ENCODE data around the gene ATP13A4. TPM values are rescaled to one million over a fixed set of nuclear protein-coding genes. Genes with fewer than 3 reads are reported as not detected.

ATP13A4 gene
- total RNA-seq, 2 donors from 2014 or later, result 4.4 to 6.1 TPM

- ATAC-seq (no peak), DNase-seq (ENCODE audit: low spot score in 2 of 2) (no peak)
- H3K27ac Mint-ChIP-seq, result peak overlapping the region in 1 of 2 donors; percentile 10
- no peaks in the 10 kb centered on the region for H3K9me3 Mint-ChIP-seq
- H3K36me3 Mint-ChIP-seq, result no peaks in the 10 kb centered on the region
These were observed 44.5 kb downstream of the ATP13A4 start for GRCh38 chr3:193510154-193510553.

GRCh38 chr3:193509103-193509965 lies 45.4 kb downstream of the ATP13A4 start:
- no peaks in the 10 kb centered on the region for H3K36me3 Mint-ChIP-seq
- H3K27ac Mint-ChIP-seq, result peak overlapping the region in 1 of 2 donors; percentile 10
- ATAC-seq (no peak), DNase-seq (ENCODE audit: low spot score in 2 of 2) (no peak)
- H3K9me3 Mint-ChIP-seq, result no peaks in the 10 kb centered on the region

GRCh38 chr3:193508108-193508507 lies 46.6 kb downstream of the ATP13A4 start:
- Mint-ChIP-seq H3K9me3 (no peaks in the 10 kb centered on the region), H3K36me3 (no peaks in the 10 kb centered on the region), H3K27ac (no peak overlapping the region)
- ATAC-seq (no peak), DNase-seq (ENCODE audit: low spot score in 2 of 2) (no peak)

DNA sequence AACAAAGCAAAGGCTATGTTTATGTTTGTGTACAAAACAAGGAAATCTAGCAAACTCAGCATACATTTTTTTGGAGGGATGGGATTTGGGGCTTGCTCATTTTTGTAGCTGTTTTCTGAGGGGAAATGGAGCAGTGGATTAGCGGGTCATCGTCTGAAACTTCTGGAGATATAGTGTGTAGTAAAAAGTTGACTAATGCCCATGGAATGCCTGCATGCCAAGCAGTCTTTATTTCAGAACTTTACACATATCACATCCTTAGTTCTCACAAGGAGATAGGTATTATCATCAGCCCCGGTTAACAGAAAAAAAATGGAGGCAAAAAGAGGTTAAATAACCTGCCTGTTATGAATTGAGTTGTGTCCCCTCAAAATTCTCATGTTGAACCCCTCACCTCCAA lies 47.1 kb downstream of the ATP13A4 start:
- DNase-seq (ENCODE audit: low spot score in 2 of 2), result no peak
- H3K27ac Mint-ChIP-seq, result no peak overlapping the region
- no peaks in the 10 kb centered on the region for H3K9me3 Mint-ChIP-seq

DNA sequence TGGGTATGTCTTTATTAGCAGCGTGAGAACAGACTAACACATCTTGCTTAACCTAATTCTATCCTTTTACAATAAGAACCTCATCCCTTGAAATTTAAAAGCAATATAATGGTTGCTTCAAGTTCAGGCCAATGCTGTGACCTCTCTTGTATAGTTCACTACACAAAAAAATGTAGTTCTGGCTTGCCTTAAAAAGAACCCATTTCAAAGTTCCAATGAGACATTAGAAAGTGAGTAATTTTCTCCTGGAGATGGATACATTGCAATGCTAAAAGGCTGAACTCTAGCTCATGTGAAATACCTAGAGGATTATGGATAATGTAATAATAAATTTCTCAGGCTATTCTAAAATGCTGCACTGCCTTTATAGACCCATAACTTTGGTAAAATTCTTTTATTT lies 47.8 kb downstream of the ATP13A4 start:
- DNase-seq (ENCODE audit: low spot score in 2 of 2) (no peak), ATAC-seq (no peak)
- no peak overlapping the region for H3K27ac Mint-ChIP-seq
- H3K9me3 Mint-ChIP-seq, result no peaks in the 10 kb centered on the region
- H3K36me3 Mint-ChIP-seq, result no peaks in the 10 kb centered on the region

More for the DNA sequence above, 47.1 kb downstream of the ATP13A4 start:
- H3K36me3 Mint-ChIP-seq, result no peaks in the 10 kb centered on the region
- ATAC-seq, result no peak

DNA sequence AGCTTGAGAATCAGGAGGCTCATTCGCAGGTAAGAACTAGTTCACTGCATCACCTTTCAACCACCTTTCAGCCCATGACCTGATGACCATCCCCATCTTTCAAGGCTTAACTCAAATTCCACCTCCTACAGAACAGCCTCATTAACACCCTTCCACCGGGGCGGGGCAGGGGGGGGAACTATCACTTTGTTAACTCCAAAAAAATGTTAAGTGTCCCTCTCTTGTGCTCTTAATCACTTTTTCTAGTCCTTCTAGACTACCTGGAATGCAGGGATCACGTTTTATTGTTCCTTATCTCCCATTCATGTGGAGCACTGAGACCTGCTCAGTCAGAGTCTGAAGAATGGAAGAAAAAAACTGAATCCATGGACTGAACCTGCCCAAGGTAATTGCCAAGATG lies 51.8 kb downstream of the ATP13A4 start:
- no peak for DNase-seq (ENCODE audit: low spot score in 2 of 2)
- ATAC-seq, result no peak
- H3K36me3 Mint-ChIP-seq, result no peaks in the 10 kb centered on the region
- no peak overlapping the region for H3K27ac Mint-ChIP-seq
- no peaks in the 10 kb centered on the region for H3K9me3 Mint-ChIP-seq

DNA sequence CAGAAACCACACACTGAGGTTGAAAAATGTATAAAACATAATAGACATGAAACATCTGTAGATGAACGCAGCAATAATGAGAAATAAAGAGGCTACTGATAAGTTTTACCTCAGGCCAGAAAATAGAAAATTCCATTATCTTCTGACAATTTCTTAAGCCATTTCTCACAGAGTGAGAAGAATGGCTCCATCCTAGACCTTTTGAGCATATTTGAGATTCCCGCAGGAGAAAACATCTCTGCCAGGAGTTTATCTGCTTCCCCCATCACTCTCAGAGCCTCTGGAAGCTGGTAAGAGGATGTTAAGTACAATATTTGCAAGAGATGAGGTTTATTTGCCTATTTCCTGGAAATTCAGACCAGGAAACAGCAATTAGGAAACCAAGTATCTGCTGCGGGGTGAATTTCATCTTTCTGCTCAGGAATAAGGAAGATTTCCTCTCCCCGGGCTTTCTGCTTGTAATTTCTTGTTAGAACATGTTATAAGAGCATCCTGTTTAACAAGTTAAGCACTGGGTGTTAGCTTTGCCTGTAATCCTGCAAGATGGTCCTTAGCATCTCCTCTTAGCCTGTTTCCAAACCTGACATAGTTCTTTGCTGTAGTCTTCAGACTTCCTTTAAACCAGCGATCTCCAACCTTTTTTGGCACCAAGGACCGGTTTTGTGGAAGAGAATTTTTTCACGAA lies 54.8 kb downstream of the ATP13A4 start:
- ATAC-seq (no peak), DNase-seq (ENCODE audit: low spot score in 2 of 2) (no peak)
- no peaks in the 10 kb centered on the region for H3K36me3 Mint-ChIP-seq
- H3K9me3 Mint-ChIP-seq, result no peaks in the 10 kb centered on the region
- no peak overlapping the region for H3K27ac Mint-ChIP-seq

- H3K27ac Mint-ChIP-seq, result no peak overlapping the region
- ATAC-seq (no peak), DNase-seq (ENCODE audit: low spot score in 2 of 2) (no peak)
- no peaks in the 10 kb centered on the region for H3K36me3 Mint-ChIP-seq
- no peaks in the 10 kb centered on the region for H3K9me3 Mint-ChIP-seq
These were observed 55.4 kb downstream of the ATP13A4 start for GRCh38 chr3:193499136-193499770.

- Mint-ChIP-seq H3K36me3 (no peaks in the 10 kb centered on the region), H3K27ac (no peak overlapping the region), H3K9me3 (no peaks in the 10 kb centered on the region)
- no peak for ATAC-seq
- no peak for DNase-seq (ENCODE audit: low spot score in 2 of 2)
These were observed 56.5 kb downstream of the ATP13A4 start for GRCh38 chr3:193498215-193498614.

- Mint-ChIP-seq H3K9me3 (no peaks in the 10 kb centered on the region), H3K36me3 (no peaks in the 10 kb centered on the region), H3K27ac (no peak overlapping the region)
- ATAC-seq (no peak), DNase-seq (ENCODE audit: low spot score in 2 of 2) (no peak)
These were observed 58.0 kb downstream of the ATP13A4 start for GRCh38 chr3:193496658-193497057.

GRCh38 chr3:193491026-193491425 lies 63.7 kb downstream of the ATP13A4 start:
- no peak for ATAC-seq
- Mint-ChIP-seq H3K36me3 (no peaks in the 10 kb centered on the region), H3K27ac (no peak overlapping the region), H3K9me3 (no peaks in the 10 kb centered on the region)
- DNase-seq (ENCODE audit: low spot score in 2 of 2), result no peak

- DNase-seq (ENCODE audit: low spot score in 2 of 2) (no peak), ATAC-seq (no peak)
- H3K36me3 Mint-ChIP-seq, result no peaks in the 10 kb centered on the region
These were observed 64.1 kb downstream of the ATP13A4 start for GRCh38 chr3:193490580-193490979.

DNA sequence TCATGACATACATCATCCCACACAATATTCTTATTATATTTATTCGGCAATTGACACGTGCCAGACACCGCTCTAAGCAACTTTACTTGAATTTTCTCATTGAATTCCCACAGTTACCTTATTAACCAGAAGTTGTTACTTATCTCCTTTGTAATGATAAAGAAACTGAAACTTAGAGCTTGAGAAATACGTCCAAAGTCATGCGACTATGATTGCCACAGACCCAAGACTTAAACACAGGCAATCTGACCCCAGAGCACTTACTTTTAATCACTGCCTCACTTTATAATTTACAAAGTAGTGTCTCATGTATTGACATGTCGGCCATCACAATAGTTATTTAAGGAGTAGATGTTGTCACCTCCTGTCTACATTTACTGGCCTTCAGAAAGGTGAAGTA lies 64.7 kb downstream of the ATP13A4 start:
- Mint-ChIP-seq H3K9me3 (no peaks in the 10 kb centered on the region), H3K36me3 (no peaks in the 10 kb centered on the region), H3K27ac (no peak overlapping the region)
- ATAC-seq (no peak), DNase-seq (ENCODE audit: low spot score in 2 of 2) (no peak)

More at GRCh38 chr3:193490580-193490979, 64.1 kb downstream of the ATP13A4 start:
- Mint-ChIP-seq H3K9me3 (no peaks in the 10 kb centered on the region), H3K27ac (no peak overlapping the region)

DNA sequence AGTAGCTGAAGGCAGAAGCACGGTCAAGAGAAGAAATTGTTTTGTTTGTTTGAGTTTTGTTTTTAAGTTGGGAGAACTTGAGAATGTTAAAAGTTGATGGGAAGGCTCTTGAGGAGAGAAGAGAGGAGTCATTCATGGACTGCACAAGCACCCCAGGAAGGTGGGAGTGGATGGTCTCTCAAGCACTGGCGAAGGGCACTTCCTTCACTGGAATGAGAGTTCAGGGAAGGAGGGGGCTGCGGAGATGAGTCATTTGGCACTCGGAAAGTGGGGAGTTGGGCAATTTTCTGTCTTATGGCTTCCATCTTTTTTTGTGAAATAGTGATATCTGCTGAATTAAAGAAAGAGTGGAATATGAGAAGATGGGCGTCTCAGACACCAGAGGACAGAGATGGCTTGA lies 66.0 kb downstream of the ATP13A4 start:
- Mint-ChIP-seq H3K9me3 (no peaks in the 10 kb centered on the region), H3K36me3 (no peaks in the 10 kb centered on the region), H3K27ac (peak overlapping the region in 1 of 2 donors; percentile 1)
- DNase-seq (ENCODE audit: low spot score in 2 of 2), result no peak
- ATAC-seq, result no peak

- ATAC-seq (no peak), DNase-seq (ENCODE audit: low spot score in 2 of 2) (no peak)
- H3K27ac Mint-ChIP-seq, result no peak overlapping the region
- H3K36me3 Mint-ChIP-seq, result no peaks in the 10 kb centered on the region
- no peaks in the 10 kb centered on the region for H3K9me3 Mint-ChIP-seq
These were observed 70.6 kb downstream of the ATP13A4 start for GRCh38 chr3:193483988-193484539.

- Mint-ChIP-seq H3K27ac (no peak overlapping the region), H3K36me3 (no peaks in the 10 kb centered on the region), H3K9me3 (peaks cover 0 to 6% of the 10 kb centered on the region in 2 donors)
- ATAC-seq (no peak), DNase-seq (ENCODE audit: low spot score in 2 of 2) (no peak)
These were observed 73.3 kb downstream of the ATP13A4 start for GRCh38 chr3:193481436-193481835.

DNA sequence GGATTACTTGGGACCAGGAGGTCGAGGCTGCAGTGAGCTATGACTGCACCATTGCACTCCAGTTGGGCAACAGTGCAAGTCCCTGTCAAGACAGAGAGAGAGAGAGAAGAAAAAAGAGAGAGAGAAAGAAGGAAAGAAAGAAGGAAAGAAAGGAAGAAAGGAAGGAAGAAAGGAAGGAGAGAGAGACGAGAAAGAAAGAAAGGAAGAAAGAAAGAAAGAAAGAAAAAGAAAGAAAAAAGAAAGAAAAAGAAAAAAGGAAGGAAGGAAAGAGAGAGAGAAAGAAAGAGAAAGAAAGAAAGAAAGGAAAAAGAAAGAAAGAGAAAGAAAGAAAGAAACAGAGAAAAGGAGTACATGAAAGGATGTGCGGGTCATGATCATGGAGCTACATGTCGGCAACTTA lies 80.2 kb downstream of the ATP13A4 start:
- Mint-ChIP-seq H3K27ac (no peak overlapping the region), H3K9me3 (peaks cover 0 to 6% of the 10 kb centered on the region in 2 donors), H3K36me3 (no peaks in the 10 kb centered on the region)
- no peak for DNase-seq (ENCODE audit: low spot score in 2 of 2)
- no peak for ATAC-seq
